ENCODE data around the gene SPAG16.

SPAG16 gene

GRCh38 chr2:214138779-214139178 lies 854.5 kb downstream of the SPAG16 start:
- Histone ChIP-seq H3K36me3 (ENCODE audit: insufficient read depth, insufficient read length, low read length) (no peaks in the 10 kb centered on the region), H3K4me3 (ENCODE audit: insufficient read length, low read depth) (no peak overlapping the region), H3K4me1 (ENCODE audit: insufficient read depth, insufficient read length) (no peaks in the 10 kb centered on the region), H3K27me3 (ENCODE audit: insufficient read depth, insufficient read length) (no peaks in the 10 kb centered on the region), H3K9ac (ENCODE audit: insufficient read length, low read depth) (no peak overlapping the region), H3K9me3 (ENCODE audit: insufficient read depth, low read length) (no peaks in the 10 kb centered on the region)
- no peak for TF ChIP-seq YY1 (IDR thresholded peaks at IDR 0.05; ENCODE audit: insufficient read depth, insufficient read length)
- no peak for TF ChIP-seq ZNF274 (IDR thresholded peaks at IDR 0.05; ENCODE audit: low read depth, low read length)
- no peak for TF ChIP-seq SUZ12 (IDR thresholded peaks at IDR 0.05; ENCODE audit: extremely low read depth, insufficient read depth, insufficient read length)
- no peak for DNase-seq (ENCODE audit: low read depth, low spot score)

- Histone ChIP-seq H3K4me3 (ENCODE audit: insufficient read length, low read depth) (no peak overlapping the region), H3K27me3 (ENCODE audit: insufficient read depth, insufficient read length) (no peaks in the 10 kb centered on the region), H3K4me1 (ENCODE audit: insufficient read depth, insufficient read length) (no peaks in the 10 kb centered on the region), H3K36me3 (ENCODE audit: insufficient read depth, insufficient read length, low read length) (no peaks in the 10 kb centered on the region), H3K9me3 (ENCODE audit: insufficient read depth, low read length) (no peaks in the 10 kb centered on the region), H3K9ac (ENCODE audit: insufficient read length, low read depth) (no peak overlapping the region)
- TF ChIP-seq SUZ12 (IDR thresholded peaks at IDR 0.05; ENCODE audit: extremely low read depth, insufficient read depth, insufficient read length) (no peak), ZNF274 (IDR thresholded peaks at IDR 0.05; ENCODE audit: low read depth, low read length) (no peak), YY1 (IDR thresholded peaks at IDR 0.05; ENCODE audit: insufficient read depth, insufficient read length) (no peak)
- no peak for DNase-seq (ENCODE audit: low read depth, low spot score)
These were observed 855.5 kb downstream of the SPAG16 start for GRCh38 chr2:214139630-214140284.

- H3K4me1 ChIP-seq (ENCODE audit: insufficient read depth, insufficient read length), result no peaks in the 10 kb centered on the region
- DNase-seq (ENCODE audit: low read depth, low spot score), result no peak
- H3K4me3 ChIP-seq (ENCODE audit: insufficient read length, low read depth), result no peak overlapping the region
- TF ChIP-seq YY1 (IDR thresholded peaks at IDR 0.05; ENCODE audit: insufficient read depth, insufficient read length) (no peak), SUZ12 (IDR thresholded peaks at IDR 0.05; ENCODE audit: extremely low read depth, insufficient read depth, insufficient read length) (no peak), ZNF274 (IDR thresholded peaks at IDR 0.05; ENCODE audit: low read depth, low read length) (no peak)
- no peak overlapping the region for H3K9ac ChIP-seq (ENCODE audit: insufficient read length, low read depth)
- H3K27me3 ChIP-seq (ENCODE audit: insufficient read depth, insufficient read length), result no peaks in the 10 kb centered on the region
- H3K9me3 ChIP-seq (ENCODE audit: insufficient read depth, low read length), result no peaks in the 10 kb centered on the region
- no peaks in the 10 kb centered on the region for H3K36me3 ChIP-seq (ENCODE audit: insufficient read depth, insufficient read length, low read length)
These were observed 872.7 kb downstream of the SPAG16 start for GRCh38 chr2:214156971-214157370.

- H3K9ac ChIP-seq (ENCODE audit: insufficient read length, low read depth), result no peak overlapping the region
- no peak for DNase-seq (ENCODE audit: low read depth, low spot score)
- H3K4me3 ChIP-seq (ENCODE audit: insufficient read length, low read depth), result no peak overlapping the region
- TF ChIP-seq SUZ12 (IDR thresholded peaks at IDR 0.05; ENCODE audit: extremely low read depth, insufficient read depth, insufficient read length) (no peak), ZNF274 (IDR thresholded peaks at IDR 0.05; ENCODE audit: low read depth, low read length) (no peak), YY1 (IDR thresholded peaks at IDR 0.05; ENCODE audit: insufficient read depth, insufficient read length) (no peak)
- no peaks in the 10 kb centered on the region for H3K4me1 ChIP-seq (ENCODE audit: insufficient read depth, insufficient read length)
- H3K36me3 ChIP-seq (ENCODE audit: insufficient read depth, insufficient read length, low read length), result no peaks in the 10 kb centered on the region
- H3K27me3 ChIP-seq (ENCODE audit: insufficient read depth, insufficient read length), result no peaks in the 10 kb centered on the region
- H3K9me3 ChIP-seq (ENCODE audit: insufficient read depth, low read length), result no peaks in the 10 kb centered on the region
These were observed 874.6 kb downstream of the SPAG16 start for GRCh38 chr2:214158851-214159250.

- DNase-seq (ENCODE audit: low read depth, low spot score), result no peak
- TF ChIP-seq YY1 (IDR thresholded peaks at IDR 0.05; ENCODE audit: insufficient read depth, insufficient read length), result no peak
- TF ChIP-seq ZNF274 (IDR thresholded peaks at IDR 0.05; ENCODE audit: low read depth, low read length), result no peak
- no peak for TF ChIP-seq SUZ12 (IDR thresholded peaks at IDR 0.05; ENCODE audit: extremely low read depth, insufficient read depth, insufficient read length)
- no peak overlapping the region for H3K9ac ChIP-seq (ENCODE audit: insufficient read length, low read depth)
These were observed 885.0 kb downstream of the SPAG16 start for GRCh38 chr2:214169281-214169680.

GRCh38 chr2:214169736-214170135 lies 885.5 kb downstream of the SPAG16 start:
- no peaks in the 10 kb centered on the region for H3K36me3 ChIP-seq (ENCODE audit: insufficient read depth, insufficient read length, low read length)
- no peak overlapping the region for H3K4me3 ChIP-seq (ENCODE audit: insufficient read length, low read depth)
- no peak for DNase-seq (ENCODE audit: low read depth, low spot score)
- H3K9me3 ChIP-seq (ENCODE audit: insufficient read depth, low read length), result no peaks in the 10 kb centered on the region
- no peaks in the 10 kb centered on the region for H3K4me1 ChIP-seq (ENCODE audit: insufficient read depth, insufficient read length)
- TF ChIP-seq SUZ12 (IDR thresholded peaks at IDR 0.05; ENCODE audit: extremely low read depth, insufficient read depth, insufficient read length), result no peak
- no peak for TF ChIP-seq ZNF274 (IDR thresholded peaks at IDR 0.05; ENCODE audit: low read depth, low read length)
- no peak for TF ChIP-seq YY1 (IDR thresholded peaks at IDR 0.05; ENCODE audit: insufficient read depth, insufficient read length)
- H3K27me3 ChIP-seq (ENCODE audit: insufficient read depth, insufficient read length), result no peaks in the 10 kb centered on the region
- H3K9ac ChIP-seq (ENCODE audit: insufficient read length, low read depth), result no peak overlapping the region

More at GRCh38 chr2:214169281-214169680, 885.0 kb downstream of the SPAG16 start:
- Histone ChIP-seq H3K27me3 (ENCODE audit: insufficient read depth, insufficient read length) (no peaks in the 10 kb centered on the region), H3K4me1 (ENCODE audit: insufficient read depth, insufficient read length) (no peaks in the 10 kb centered on the region), H3K9me3 (ENCODE audit: insufficient read depth, low read length) (no peaks in the 10 kb centered on the region), H3K36me3 (ENCODE audit: insufficient read depth, insufficient read length, low read length) (no peaks in the 10 kb centered on the region), H3K4me3 (ENCODE audit: insufficient read length, low read depth) (no peak overlapping the region)

- Histone ChIP-seq H3K4me1 (ENCODE audit: insufficient read depth, insufficient read length) (no peaks in the 10 kb centered on the region), H3K9me3 (ENCODE audit: insufficient read depth, low read length) (no peaks in the 10 kb centered on the region), H3K9ac (ENCODE audit: insufficient read length, low read depth) (no peak overlapping the region), H3K27me3 (ENCODE audit: insufficient read depth, insufficient read length) (no peaks in the 10 kb centered on the region), H3K4me3 (ENCODE audit: insufficient read length, low read depth) (no peak overlapping the region), H3K36me3 (ENCODE audit: insufficient read depth, insufficient read length, low read length) (no peaks in the 10 kb centered on the region)
- no peak for TF ChIP-seq ZNF274 (IDR thresholded peaks at IDR 0.05; ENCODE audit: low read depth, low read length)
- TF ChIP-seq YY1 (IDR thresholded peaks at IDR 0.05; ENCODE audit: insufficient read depth, insufficient read length), result no peak
- no peak for TF ChIP-seq SUZ12 (IDR thresholded peaks at IDR 0.05; ENCODE audit: extremely low read depth, insufficient read depth, insufficient read length)
- DNase-seq (ENCODE audit: low read depth, low spot score), result no peak
These were observed 890.3 kb downstream of the SPAG16 start for GRCh38 chr2:214174563-214174962.

Measured in NT2/D1 (cell line).